Measurements from ENCODE around the gene SLC13A3.

The SLC13A3 gene

DNA sequence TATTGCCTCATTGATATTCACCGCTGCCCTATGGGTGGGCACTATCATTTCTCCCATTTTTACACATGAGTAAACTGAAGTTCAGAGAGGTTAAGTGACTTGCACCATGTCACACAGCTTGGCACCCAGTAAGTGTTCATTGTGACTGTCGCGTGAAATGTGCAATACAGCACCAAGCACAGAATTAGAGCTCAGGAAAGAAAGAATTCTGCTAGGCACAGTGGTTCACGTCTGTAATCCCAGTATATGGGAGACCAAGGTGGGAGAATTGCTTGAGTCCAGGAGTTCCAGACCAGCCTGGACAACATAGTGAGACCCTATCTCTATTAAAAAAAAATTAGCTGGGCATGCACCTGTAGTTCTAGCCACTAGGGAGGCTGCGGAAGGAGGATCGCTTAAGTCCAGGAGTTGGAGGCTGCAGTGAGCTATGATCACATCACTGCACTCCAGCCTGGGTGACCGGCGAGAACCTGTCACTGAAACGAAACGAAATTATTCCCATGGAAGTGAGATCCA, 626 bp downstream of the SLC13A3 start:
- DNase-seq: no peak

DNA sequence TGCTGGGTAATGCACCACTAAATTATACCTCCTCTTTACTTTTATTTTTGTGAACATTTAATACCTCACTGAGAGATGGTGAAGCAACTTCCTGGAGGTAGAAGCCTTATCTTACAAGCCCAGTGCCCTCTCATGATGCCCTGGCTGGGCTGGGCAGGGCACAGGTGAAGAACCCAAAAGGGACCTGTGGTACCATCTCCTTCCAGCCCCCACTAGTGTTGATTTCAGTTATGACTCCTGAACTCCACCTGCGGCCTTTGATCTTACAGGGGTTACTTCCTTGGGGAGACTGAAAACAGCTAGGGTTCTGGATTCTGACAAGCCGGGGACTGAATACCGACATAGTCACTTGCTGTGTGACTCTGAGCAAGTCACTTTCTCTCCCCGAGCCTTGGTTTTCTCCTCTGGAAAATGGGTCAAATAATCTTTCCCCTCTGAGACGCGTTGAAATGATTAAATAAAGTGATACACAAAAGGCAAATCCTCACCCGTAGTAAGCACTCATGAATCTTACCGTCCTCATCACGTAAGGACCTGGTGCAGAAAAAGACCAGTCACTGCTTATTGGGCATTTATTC, 1.2 kb downstream of the SLC13A3 start:
- DNase-seq: no peak

DNA sequence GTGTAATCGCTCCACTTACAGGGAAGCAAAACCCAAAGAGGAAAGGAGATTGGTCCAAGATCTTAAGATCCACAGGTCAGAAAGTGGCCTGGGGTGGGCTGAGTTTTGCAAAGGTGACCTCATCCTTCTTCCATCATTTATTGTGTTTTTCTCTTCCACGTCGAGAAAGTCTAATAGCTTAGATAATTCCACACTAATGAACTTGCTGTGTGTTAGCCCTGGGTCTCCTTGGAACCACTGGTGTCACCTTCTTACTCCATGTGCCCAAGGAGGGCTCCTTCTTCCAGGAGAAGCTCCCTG, 1.7 kb downstream of the SLC13A3 start:
- DNase-seq: no peak

DNA sequence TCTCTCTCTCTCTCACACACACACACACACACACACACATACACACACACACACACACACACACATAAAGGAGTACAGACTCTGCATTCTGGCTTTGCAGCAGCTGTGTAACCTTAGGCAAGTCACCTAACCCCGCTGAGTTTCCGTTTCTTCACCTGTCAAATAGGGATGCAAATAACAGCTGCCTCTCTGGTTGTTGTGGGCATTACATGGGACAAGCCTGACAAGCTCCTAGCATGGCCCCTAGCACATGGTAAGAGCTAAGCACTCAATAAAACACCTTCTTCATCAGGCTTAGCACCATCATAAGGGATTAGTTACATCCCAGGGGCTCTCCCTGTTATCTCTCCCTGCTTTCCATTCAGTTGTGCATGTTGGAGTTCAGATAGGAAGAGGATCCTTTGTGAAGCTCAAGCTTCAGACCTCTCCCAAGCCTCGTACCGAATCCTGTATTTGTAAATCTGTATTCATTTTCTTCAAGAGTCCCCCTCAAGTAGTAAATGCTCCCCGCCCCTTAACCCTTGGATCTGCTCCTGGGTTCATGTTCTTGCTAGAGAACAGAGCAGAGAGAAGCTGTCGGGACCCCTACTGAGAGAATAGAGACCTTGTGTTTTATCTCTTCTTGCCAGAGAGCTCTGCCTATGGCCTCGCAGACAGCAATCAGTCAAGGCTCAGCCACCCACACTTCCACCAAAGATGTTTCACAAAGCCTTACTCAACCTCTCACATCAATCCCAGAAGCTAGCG, 2.2 kb downstream of the SLC13A3 start:
- DNase-seq: no peak

DNA sequence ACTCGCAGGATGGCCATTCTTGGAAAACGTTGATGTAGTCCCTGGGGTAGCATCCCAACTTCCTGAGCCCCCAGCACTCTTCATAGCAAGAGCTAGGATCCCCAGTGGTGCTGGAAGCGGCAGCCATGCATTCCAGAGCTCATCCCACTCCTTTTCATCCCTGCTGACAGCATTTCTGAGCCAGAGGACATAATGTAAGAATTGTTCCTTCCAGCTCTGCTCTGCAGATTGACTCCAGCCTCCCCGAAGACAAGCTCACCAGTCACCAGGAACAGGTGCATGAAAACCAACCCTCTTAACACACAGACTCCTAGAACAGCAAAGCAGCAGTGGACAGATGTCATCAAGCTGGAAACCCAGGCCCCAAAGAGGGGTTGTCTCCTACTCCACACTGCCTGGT, 3.8 kb downstream of the SLC13A3 start:
- DNase-seq: no peak

DNA sequence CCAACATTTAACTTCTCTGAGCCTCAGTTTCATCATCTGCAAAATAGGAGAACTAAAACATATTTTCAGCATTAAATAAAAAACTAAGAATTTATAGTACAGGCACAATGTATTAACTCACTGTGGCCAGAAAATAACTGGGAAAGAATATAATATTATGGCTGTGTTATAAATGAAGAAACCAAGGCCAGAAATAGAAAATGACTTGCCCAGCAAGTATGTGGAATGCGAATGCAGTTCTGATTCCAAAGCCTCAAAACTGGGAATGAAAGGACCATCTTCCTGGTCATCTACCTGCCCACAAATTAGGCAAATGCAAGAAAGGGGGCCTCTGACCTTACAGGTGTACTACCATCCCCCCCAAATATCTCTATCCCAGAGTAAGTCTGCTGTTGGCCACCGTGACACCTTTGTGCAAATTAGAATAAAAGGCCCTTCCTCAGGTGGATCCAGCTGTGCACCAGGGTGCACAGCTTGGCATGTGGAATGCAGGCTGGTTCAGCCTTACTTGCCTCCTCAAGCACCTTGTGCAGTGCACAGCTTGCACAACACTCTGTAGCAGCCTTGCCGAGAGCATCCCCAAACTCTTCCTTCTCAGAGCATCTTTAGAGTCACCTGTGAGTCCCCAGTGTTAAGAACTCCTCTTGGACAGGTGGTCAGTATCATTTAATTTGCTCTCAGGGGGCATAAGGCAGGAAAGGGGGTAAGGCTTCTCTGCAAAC, 4.4 kb downstream of the SLC13A3 start:
- no peak for DNase-seq

DNA sequence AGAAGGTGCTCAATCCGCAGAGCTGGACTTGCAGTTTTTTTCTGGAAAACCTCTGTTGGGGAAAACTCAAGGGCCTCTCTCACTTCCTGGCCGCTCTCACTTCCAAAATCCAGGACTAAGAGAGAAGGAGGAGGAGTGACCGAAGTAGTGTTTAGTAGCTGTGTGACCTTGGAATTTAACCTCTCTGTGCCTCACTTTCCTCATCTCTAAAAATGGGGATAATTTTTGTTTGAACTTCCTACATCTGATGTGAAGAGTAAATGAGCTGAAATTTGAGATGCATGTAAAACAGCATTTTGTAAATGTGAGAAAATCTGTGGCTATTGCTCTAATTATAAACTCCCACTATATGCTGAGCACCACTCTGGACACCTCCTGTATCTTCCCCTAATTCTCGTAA, 5.1 kb downstream of the SLC13A3 start:
- no peak for DNase-seq

DNA sequence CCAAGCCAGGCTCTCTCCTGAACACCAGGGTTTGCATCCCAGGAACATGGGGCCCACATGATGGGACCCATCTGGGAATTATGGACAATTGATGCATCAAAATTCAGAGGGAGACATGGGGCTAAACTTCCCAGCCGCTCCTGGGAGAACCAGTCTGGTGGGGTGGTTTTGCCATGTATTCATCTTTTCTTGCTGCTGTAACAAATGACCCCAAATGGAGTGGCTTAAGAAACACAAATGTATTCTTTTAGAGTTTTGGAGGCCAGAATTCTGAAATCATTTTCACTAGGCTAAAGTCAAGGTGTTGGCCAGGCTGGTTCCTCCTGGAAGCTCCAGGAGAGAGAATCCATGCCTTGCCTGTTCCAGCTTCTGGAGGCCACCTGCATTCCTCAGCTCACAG, 6.5 kb downstream of the SLC13A3 start:
- DNase-seq: no peak

DNA sequence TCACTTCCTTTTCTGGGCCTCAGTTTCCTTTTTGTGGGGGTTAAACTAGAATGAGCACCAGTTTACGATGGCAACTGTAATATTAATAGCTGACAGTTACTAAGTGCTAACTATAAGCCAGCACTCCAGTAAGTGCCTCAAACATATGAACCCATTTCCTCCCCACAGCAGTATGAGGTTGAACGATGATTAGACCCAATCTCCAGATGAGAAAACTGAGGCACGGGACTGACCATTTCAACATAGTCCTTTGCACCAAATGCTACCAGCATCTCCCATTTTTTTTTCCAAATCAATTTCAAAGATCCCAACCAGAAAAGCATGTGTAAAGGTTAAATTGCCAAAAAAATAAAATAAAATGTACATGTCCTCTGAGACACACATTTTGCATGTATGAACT, 7.1 kb downstream of the SLC13A3 start:
- DNase-seq: no peak

DNA sequence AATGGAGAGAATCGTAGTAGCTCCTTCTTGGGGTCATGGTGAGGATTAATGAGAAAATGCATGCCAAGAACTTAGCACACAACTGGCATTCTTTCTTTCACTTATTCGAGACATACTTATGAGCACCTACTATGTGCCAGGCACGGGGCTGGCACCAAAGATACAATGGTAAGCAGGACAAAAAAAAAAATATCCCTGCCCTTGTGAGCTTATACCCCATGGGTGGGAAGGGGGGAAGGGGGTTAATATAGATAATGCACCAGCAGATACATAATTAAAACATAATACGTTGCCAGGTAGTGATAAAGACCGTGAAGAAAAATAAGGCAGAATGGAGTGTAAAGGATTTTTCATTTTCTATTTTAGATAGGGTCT, 8.3 kb downstream of the SLC13A3 start:
- DNase-seq: no peak

DNA sequence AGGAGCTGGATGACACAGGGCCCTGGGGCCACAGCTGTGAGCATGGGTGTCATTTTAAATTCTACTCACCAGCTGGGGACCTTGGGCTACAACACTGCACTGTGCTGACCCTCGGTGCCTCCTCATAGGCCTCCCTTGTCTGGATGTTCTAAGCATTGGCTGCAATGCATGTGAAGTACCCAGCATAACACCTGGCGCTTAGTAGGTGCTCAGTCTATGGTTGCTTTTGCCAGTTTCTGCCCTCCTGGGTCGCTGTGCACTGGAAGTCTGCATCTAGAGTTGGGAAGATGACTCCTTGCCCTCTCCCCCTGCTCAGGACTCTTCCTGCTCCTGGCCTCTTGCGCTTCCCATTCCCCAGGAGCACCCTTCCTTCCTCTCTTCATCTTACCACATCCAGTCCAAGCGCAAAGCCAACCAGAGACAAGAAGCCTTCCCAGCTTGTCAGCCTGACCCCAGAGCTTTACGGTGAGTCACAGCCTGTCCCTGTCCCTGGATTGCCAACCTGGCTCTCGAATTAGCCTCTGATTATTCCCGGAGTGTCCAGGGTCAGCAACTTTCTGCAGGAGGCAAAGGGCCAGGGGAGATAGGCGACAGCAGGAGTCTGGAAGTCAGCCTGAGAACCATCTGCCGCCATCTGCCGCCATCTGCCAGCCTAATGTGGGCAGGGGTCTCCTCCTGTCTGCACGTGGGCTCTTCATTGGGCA, 8.8 kb downstream of the SLC13A3 start:
- no peak for DNase-seq

DNA sequence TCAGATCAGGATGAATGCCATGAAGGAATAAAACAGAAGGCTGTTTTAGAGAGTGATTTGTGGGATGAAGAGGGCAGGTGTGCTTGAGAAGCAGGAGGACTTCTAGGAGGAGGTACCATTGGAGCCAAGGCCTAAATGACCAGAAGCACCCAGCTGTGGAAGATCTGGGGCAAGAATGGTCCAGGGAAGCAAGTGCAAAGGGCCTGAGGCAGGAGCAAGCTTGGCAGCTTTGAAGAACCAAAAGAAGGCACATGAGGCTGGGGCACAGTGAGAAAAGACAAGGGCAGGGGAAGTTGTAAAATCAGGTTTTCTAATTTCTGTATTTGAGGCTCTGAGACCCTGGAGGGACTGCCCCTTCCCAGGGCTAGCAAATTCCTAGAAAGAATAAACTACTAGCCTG, 9.8 kb downstream of the SLC13A3 start:
- no peak for DNase-seq

DNA sequence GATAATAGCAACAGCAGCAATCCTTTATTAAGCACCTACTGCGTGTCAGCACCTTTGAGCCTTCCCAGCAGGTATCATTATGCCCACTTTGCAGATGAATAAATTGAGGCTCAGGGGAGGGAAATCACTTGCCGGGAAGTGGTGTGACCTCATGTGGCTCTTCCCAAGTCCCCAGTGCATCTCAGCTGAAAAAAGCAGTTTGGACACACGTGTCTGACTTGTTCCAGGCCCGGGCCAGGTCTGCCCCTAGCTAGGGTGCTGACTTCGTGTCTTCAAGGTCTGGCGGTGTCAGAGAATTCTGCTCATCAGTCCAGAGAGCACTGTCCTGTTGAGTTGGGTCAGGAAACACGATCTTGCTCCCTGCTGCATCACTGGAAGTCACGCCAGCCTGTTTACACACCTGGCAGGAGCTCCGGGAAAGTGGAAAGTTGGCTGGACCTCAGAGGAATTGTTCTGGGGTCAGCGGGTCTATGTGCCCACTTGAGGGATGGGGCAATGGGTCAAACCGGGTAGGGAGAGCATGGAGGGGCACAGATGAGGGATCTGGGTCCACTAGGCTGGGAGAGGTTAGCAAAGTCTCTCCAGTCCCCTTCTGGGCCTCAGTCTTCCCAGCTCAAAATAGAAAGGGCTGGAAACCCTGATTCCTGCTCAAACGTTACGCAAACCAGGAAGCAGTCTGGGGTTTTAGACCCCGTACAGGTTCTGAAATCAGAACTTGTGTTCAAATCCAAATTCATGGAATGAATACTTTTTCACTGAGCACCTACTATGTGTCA, 10.5 kb downstream of the SLC13A3 start:
- no peak for DNase-seq

DNA sequence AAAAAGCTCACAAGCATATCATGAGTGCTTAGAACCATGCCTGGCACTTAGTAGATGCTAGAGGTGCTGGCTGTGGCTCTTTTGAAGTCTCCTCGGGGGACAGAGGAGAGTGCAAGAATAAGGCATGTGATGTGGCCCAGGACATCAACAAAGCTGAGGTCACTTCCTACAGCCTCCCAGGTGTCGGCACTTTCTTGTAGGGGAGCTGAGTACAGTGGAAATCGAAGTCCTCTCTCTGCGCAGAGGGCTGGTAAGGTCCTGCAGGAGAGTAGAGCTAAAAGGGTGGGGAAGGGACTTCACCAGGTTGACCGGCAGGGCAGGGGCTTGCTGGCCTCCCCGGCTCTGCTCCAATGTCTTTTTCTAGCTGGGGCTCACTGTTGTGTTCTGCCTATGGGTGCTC, 11.2 kb downstream of the SLC13A3 start:
- DNase-seq: no peak

DNA sequence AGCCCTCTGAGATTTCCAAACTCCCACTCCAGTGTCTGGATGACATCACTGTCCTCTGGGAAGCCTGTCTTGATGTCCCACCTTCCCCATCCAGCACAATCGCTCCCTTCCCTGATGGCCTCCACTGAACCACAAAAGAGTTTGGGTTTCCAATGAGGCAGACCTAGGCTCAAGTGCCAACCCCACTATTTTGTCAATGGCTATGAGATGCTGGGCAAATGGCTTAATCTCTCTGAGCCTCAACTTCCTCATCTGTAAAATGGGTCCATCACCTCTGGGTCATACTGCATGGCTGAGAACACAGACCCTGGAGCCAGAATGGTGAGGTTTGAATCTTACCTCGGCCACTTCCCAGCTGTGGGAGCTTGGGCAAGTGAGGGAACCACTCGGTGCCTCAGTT, 11.7 kb downstream of the SLC13A3 start:
- no peak for DNase-seq

DNA sequence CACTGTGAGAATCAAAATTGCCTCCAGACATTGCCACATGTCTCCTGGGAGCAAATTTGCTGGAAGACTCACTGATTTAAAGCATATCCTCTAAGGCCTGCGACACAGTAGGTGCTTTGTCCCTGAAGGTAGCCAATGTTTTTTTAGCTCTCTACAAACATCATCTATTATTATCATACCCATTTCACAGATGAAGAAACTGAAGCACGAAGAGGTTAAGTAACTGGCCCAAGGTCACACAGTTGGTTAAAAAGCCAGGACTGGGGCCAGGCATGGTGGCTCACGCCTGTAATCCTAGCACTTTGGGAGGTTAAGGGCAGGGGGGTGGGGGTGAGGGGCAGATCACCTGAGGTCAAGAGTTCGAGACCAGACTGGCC, 12.4 kb downstream of the SLC13A3 start:
- no peak for DNase-seq

DNA sequence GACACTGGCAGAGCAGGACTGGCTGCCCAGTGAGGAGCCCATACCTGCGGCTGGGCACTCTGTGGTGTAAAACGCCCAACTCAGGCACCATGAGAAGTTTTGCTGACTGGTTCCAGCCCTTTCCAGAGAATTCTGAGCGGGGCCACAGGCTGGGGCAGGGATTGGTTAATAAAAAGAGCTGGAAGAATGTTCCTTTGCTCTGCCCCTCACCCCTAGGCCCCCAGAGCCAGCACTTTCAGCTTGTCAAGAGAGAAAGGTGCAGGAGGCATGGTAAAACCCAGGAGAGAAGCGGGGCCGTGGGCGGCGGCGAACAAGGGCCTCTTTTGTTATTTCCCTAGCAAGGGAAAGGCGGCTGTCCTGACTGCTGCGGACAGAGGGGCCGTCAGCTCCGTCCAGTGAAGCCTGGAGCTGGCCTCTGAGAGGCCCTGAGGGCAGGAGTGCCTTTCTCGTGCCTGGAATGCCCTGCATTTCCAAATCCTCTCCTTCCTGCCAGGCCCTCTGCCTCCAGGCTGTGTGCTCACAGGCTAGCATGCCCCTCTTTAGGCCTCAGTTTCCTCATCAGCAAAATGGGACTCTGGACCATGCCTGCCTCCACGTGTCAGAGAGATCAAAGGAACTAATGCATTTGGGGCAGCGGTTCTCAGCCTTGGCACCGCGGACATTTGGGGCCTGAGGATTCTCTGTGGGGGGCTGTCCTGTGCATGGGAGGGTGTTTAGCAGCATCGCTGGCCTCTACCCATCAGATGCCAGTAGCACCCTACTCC, 12.9 kb downstream of the SLC13A3 start:
- no peak for DNase-seq

DNA sequence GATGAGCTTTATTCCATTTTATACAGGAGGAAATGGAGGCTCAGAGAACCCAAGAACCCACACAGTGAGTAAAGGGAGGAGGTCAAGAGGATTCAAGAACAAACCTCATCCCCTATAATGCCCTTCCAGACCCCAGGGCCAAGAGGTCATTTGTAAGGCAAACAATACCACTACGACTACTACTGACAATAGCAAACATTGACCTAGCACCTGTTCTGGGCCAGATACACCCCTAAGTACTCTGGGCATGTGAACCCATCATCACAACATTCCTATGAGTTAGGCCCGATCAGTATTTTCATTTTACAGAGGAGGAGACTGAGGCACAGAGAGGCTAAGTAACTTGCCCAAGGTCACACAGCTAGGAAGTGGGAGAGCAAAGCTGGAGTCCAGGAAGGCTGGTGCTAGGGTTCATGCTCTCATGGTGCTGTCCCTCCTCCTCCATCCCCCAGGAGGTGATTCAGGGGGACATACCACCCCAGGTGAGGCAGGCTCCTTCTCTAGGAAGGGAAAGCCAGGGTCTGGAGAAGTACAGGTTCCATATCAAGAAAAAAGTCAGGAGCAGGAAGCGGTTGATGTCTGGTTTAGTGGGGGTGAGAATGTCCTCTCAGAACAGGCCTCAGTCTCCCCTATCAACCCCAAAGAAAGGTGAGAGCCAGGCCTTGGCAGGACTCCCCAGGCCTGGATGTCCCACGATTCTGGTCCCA, 13.7 kb downstream of the SLC13A3 start:
- DNase-seq: no peak

DNA sequence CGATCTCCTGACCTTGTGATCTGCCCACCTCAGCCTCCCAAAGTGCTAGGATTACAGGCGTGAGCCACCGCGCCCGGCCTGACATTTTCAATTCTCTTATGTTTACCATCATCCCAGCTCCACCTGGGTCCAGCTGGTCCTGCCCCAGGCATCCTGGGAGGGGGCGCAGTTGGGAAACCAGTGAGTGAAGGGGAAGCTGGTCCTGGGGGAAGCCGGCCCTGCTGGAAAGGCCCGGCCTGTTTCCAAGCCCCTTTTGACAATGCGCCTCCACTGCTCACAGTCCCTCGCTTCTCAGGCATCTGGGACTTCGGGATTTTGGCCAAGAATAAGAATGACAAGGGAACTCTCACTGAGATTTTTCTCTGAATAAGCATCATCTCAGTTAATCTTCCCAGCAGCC, 14.2 kb downstream of the SLC13A3 start:
- no peak for DNase-seq

DNA sequence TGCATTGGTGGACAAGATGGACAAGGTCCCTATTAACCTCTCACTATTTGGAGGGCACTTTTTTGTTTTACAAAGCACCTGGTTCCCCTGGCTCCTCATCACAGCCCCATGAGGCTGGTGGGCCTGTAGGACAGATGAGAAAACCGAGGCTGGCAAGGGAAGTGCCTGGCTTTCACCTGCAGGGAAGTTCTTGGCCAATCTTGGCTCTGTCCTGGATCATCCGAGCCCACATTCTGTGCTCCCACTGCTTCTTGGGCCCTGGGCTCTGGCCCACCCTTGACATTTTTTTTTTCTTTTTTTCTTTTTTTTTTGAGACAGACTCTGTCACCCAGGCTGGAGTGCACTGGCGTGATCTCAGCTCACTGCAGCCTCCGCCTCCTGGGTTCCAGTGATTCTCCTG, 14.7 kb downstream of the SLC13A3 start:
- no peak for DNase-seq

DNA sequence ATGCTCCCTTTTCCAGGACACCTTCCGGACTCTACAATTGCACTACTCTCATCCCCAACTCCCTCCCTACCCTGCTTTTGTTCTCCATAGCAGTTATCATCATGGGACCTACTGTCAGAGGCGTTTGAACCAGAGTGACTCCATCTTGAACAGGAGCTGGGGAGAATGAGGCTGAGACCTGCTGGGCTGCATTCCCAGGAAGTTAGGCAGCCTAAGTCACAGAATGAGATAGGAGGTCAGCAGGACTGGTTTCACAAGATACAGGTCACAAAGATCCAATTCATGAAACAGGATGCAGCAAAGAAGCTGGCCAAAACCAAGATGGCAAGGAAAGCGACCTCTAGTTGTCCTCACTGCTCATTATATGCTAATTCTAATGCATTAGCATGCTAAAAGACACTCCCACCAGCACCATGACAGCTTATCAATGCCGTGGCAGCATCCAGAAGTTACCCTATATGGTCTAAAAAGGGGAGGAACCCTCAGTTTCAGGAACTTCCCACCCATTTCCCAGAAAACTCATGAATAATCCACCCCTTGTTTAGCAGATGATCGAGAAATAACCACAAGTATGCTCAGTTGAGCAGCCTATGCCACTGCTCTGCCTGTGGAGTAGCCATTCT, 15.6 kb downstream of the SLC13A3 start:
- DNase-seq: no peak
